HPDE6-E6E7 (cell line): ENCODE results near the gene HSD3B7.

ENCODE experiments used
- DNase-seq: peaks from one replicate; pipeline ENCODE4 v3.0.0; 2011; ENCODE audit warnings: missing footprints; ENCODE audit errors: extremely low spot score

HSD3B7 gene

GRCh38 chr16:30982548-30983288 lies 2.3 kb upstream of the HSD3B7 start:
- DNase-seq: no peak

- DNase-seq: no peak
Measured at GRCh38 chr16:30983289-30983889, 1.6 kb upstream of the HSD3B7 start.

GRCh38 chr16:30983898-30984610 lies 953 bp upstream of the HSD3B7 start:
- no peak for DNase-seq

- peak; percentile 92 for DNase-seq
Measured at GRCh38 chr16:30985401-30986128, 558 bp downstream of the HSD3B7 start.

GRCh38 chr16:30986129-30986991 lies 1.4 kb downstream of the HSD3B7 start:
- no peak for DNase-seq

GRCh38 chr16:30987581-30988190 lies 2.7 kb downstream of the HSD3B7 start:
- no peak for DNase-seq

GRCh38 chr16:30989469-30990047 lies 4.6 kb downstream of the HSD3B7 start:
- no peak for DNase-seq

- no peak for DNase-seq
Measured at GRCh38 chr16:30990105-30990504, 5.1 kb downstream of the HSD3B7 start.

GRCh38 chr16:30991052-30991451 lies 6.0 kb downstream of the HSD3B7 start:
- DNase-seq: no peak

- no peak for DNase-seq
Measured at GRCh38 chr16:30992276-30992780, 7.3 kb downstream of the HSD3B7 start.

- DNase-seq: no peak
Measured at GRCh38 chr16:30992931-30993816, 8.2 kb downstream of the HSD3B7 start.

- DNase-seq: no peak
Measured at GRCh38 chr16:30995927-30996323, 10.9 kb downstream of the HSD3B7 start.

- no peak for DNase-seq
Measured at GRCh38 chr16:30996324-30996984, 11.4 kb downstream of the HSD3B7 start.

GRCh38 chr16:30996985-30997724 lies 12.1 kb downstream of the HSD3B7 start:
- peak; percentile 85 for DNase-seq

- DNase-seq: peak; percentile 91
Measured at GRCh38 chr16:30997725-30998711, 13.0 kb downstream of the HSD3B7 start.

- DNase-seq: no peak
Measured at GRCh38 chr16:30998852-30999761, 14.1 kb downstream of the HSD3B7 start.
